ENCODE measurements around the gene KRT36. TPM values are rescaled to one million over a fixed set of nuclear protein-coding genes. Genes with fewer than 3 reads are reported as not detected.

Gene KRT36
- total and polyA plus RNA-seq, 2 of the 8 experiments (the other 6 are each of a cell fraction or from before 2014, with no cell fraction given): not detected

- no peak overlapping the region for H4K5ac ChIP-seq (ENCODE audit: insufficient read length, low read depth, low read length)
- no peaks in the 10 kb centered on the region for H3K4me1 ChIP-seq (replicated peaks in 1 of 4; ENCODE audit: control insufficient read depth in 3 of 4, insufficient read depth in 4 of 4, low read length in 3 of 4)
- no peak overlapping the region for H2BK15ac ChIP-seq (ENCODE audit: low read length)
- H3K36me3 ChIP-seq (ENCODE audit: control insufficient read depth in 2 of 4, insufficient read depth in 4 of 4, low read length in 3 of 4): no peaks in the 10 kb centered on the region
- DNase-seq (ENCODE audit: low read depth in 1 of 2, low spot score in 2 of 2) (no peak), FAIRE-seq (no peak)
- no peaks in the 10 kb centered on the region for H3K79me1 ChIP-seq (ENCODE audit: low read depth, low read length)
- POLR2A ChIA-PET (ENCODE audit: partially characterized antibody): no interaction called here
- H4K8ac ChIP-seq (ENCODE audit: extremely low read depth, insufficient read depth, low read length): no peak overlapping the region
- H4K20me1 ChIP-seq (replicated peaks in 1 of 2; ENCODE audit: control insufficient read depth in 1 of 2, insufficient read depth in 2 of 2, low read length in 2 of 2): no peaks in the 10 kb centered on the region
- H2BK5ac ChIP-seq (ENCODE audit: low read depth, low read length): no peak overlapping the region
- H3K4me2 ChIP-seq (ENCODE audit: insufficient read depth in 1 of 2, low read depth in 2 of 2, low read length in 2 of 2): no peak overlapping the region
- no peak overlapping the region for H2BK12ac ChIP-seq (ENCODE audit: low read depth, low read length)
- no peak overlapping the region for H3K4me3 ChIP-seq (ENCODE audit: extremely low read depth in 1 of 4, insufficient read depth in 2 of 4, low read depth in 3 of 4, low read length in 4 of 4)
- H3K56ac ChIP-seq (replicated peaks; ENCODE audit: insufficient read length, low read depth, low read length): no peak overlapping the region
- H3K18ac ChIP-seq (ENCODE audit: extremely low read depth, low read length): no peak overlapping the region
- no peaks in the 10 kb centered on the region for H3K23me2 ChIP-seq (ENCODE audit: low read depth, low read length)
- H3K79me2 ChIP-seq (ENCODE audit: control insufficient read depth in 1 of 2, insufficient read depth in 2 of 2, low read length in 2 of 2): no peaks in the 10 kb centered on the region
- WGBS, 2 experiments (ENCODE audit: extremely low coverage in 1 of 2, insufficient coverage in 1 of 2, insufficient read length in 1 of 2, insufficient replicate concordance in 2 of 2, low coverage in 1 of 2, low lambda C conversion rate in 2 of 2, missing lambda C conversion rate in 1 of 2): 87% methylated on average over 4 of the region's 4 CpGs; no CpG with 5 or more reads in 1 of the 2 experiments
- CTCF ChIA-PET (ENCODE audit: partially characterized antibody): interaction anchor here (1.5 kb wide), 1 partner anchor 82 kb away, joined by 6 read pairs; no protein-coding TSS in a partner anchor
- H3K27me3 ChIP-seq (replicated peaks in 1 of 4; ENCODE audit: control insufficient read depth in 3 of 4, extremely low read depth in 1 of 4, insufficient read depth in 3 of 4, low read length in 3 of 4): no peaks in the 10 kb centered on the region
- no peak overlapping the region for H2BK20ac ChIP-seq (ENCODE audit: low read length)
- no peak overlapping the region for H3K27ac ChIP-seq (ENCODE audit: low read depth, low read length)
- H2AK5ac ChIP-seq (ENCODE audit: low read depth, low read length): no peak overlapping the region
- H3K14ac ChIP-seq (ENCODE audit: insufficient read length): no peak overlapping the region
- H3K23ac ChIP-seq (ENCODE audit: insufficient read length): no peak overlapping the region
- H3K9ac ChIP-seq (replicated peaks in 1 of 4; ENCODE audit: extremely low read depth in 1 of 4, low read depth in 3 of 4, low read length in 3 of 4): no peak overlapping the region
- H2BK120ac ChIP-seq (replicated peaks; ENCODE audit: low read depth, low read length): no peak overlapping the region
- no peak overlapping the region for H3K4ac ChIP-seq (replicated peaks; ENCODE audit: insufficient read length, low read depth, low read length)
- H4K91ac ChIP-seq (replicated peaks; ENCODE audit: insufficient read length, low read length): no peak overlapping the region
- no peaks in the 10 kb centered on the region; a peak in 1 of 4 replicates for H3K9me3 ChIP-seq (ENCODE audit: insufficient read depth in 2 of 2, low read depth in 1 of 2, low read length in 1 of 2)
- H2AFZ ChIP-seq (ENCODE audit: low read length): no peak overlapping the region
- TF ChIP-seq MAFK (IDR thresholded peaks at IDR 0.05; ENCODE audit: low read depth, low read length) (no peak), KDM4A (IDR thresholded peaks at IDR 0.05; ENCODE audit: low read depth, low read length, severe bottlenecking) (no peak), JUND (IDR thresholded peaks at IDR 0.05; ENCODE audit: low read length) (no peak), NRF1 (IDR thresholded peaks at IDR 0.05; ENCODE audit: low read depth, low read length) (no peak), CEBPB (IDR thresholded peaks at IDR 0.05; ENCODE audit: low read depth, low read length) (no peak), SP2 (IDR thresholded peaks at IDR 0.05; ENCODE audit: low read length) (no peak), SUZ12 (IDR thresholded peaks at IDR 0.05; ENCODE audit: low read length) (no peak), TBP (IDR thresholded peaks at IDR 0.05; ENCODE audit: low read depth, low read length) (no peak), RFX5 (IDR thresholded peaks at IDR 0.05; ENCODE audit: borderline replicate concordance, low read depth, low read length) (no peak), HDAC6 (IDR thresholded peaks at IDR 0.05; ENCODE audit: low read depth, low read length) (no peak), GTF2F1 (IDR thresholded peaks at IDR 0.05; ENCODE audit: borderline replicate concordance, low read depth, low read length) (no peak)
Measured at GRCh38 chr17:41467561-41467960, 22.1 kb downstream of the KRT36 start.
